GM19328 (cell line): ENCODE results near the gene PTTG2.

Experiments used
- ATAC-seq: cut with Tn5 transposase; IDR thresholded peaks from one replicate; pipeline ENCODE4 v1.9.1; 2021; ENCODE audit warnings: mild to moderate bottlenecking, moderate library complexity; ENCODE audit not compliant: unreplicated experiment

The PTTG2 gene

GRCh38 chr4:38005637-38006036 lies 45.4 kb downstream of the PTTG2 start:
- no peak for ATAC-seq

GRCh38 chr4:38007645-38008044 lies 47.4 kb downstream of the PTTG2 start:
- no peak for ATAC-seq

- no peak for ATAC-seq
Measured at GRCh38 chr4:38008571-38009021, 48.4 kb downstream of the PTTG2 start.

- ATAC-seq, result no peak
Measured at GRCh38 chr4:38009421-38009820, 49.2 kb downstream of the PTTG2 start.

GRCh38 chr4:38009949-38010348 lies 49.8 kb downstream of the PTTG2 start:
- ATAC-seq, result no peak
